22Rv1 (cell line): ENCODE results near the gene DHX40.

Source experiments
- ZFX ChIP-seq: fragments of 450-650 bp; IDR thresholded peaks from 2 replicates; pipeline ENCODE4 v1.6.1; 2017; ENCODE audit warnings: antibody characterized with exemption, borderline replicate concordance
- TF ChIP-seq, protein P1 (sequence below): fragments of 450-650 bp; IDR thresholded peaks from 2 replicates; pipeline ENCODE4 v1.5.1; 2017; ENCODE audit warnings: mild to moderate bottlenecking

DNA sequence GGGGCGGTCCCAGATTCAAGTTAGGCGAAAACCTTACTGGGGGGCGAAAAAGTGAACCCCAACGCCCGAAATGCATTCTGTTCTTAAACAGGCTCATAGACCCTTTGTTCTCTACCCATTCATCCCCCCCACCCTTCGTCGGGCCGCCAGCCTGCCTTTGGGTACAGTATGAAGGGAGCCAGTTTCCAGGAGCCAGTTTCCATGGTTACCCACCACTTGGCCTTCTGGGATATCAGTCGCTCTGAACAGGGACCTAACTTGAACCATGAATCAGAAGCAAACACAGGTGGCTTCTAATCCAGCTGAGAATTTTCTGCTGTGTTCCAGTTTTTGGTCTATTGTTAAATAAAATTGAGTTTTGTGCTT lies 532 bp downstream of the DHX40 start:
- TF ChIP-seq, protein P1, sequence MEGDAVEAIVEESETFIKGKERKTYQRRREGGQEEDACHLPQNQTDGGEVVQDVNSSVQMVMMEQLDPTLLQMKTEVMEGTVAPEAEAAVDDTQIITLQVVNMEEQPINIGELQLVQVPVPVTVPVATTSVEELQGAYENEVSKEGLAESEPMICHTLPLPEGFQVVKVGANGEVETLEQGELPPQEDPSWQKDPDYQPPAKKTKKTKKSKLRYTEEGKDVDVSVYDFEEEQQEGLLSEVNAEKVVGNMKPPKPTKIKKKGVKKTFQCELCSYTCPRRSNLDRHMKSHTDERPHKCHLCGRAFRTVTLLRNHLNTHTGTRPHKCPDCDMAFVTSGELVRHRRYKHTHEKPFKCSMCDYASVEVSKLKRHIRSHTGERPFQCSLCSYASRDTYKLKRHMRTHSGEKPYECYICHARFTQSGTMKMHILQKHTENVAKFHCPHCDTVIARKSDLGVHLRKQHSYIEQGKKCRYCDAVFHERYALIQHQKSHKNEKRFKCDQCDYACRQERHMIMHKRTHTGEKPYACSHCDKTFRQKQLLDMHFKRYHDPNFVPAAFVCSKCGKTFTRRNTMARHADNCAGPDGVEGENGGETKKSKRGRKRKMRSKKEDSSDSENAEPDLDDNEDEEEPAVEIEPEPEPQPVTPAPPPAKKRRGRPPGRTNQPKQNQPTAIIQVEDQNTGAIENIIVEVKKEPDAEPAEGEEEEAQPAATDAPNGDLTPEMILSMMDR: no peak
- no peak for TF ChIP-seq ZFX
